HG02884 (cell line): ENCODE results near the gene NTSR2.

Source experiments
- ATAC-seq: cut with Tn5 transposase; IDR thresholded peaks from one replicate; pipeline ENCODE4 v1.9.1; 2021; ENCODE audit warnings: mild to moderate bottlenecking, moderate library complexity; ENCODE audit not compliant: unreplicated experiment

NTSR2 gene

DNA sequence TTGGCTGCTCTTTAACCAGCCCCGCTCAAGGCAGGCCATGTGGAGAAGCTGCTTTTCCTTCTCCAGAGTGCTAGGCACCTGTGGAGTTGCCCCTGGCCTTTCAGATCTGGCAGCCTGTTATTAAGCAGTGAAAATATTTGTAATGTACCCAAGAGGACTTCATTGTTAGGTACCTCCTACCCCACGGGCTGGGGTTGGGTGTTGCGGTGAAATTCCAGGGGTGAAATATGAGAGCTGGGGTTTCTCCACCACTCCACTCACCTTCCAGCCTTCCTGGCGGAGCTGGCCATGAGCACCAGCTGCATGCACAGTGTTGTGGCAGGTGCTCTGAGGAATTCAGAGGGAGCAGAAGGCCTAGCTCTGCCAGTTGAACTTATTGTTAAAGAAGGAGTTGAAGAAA is 39.1 kb downstream of the NTSR2 start:
- no peak for ATAC-seq

DNA sequence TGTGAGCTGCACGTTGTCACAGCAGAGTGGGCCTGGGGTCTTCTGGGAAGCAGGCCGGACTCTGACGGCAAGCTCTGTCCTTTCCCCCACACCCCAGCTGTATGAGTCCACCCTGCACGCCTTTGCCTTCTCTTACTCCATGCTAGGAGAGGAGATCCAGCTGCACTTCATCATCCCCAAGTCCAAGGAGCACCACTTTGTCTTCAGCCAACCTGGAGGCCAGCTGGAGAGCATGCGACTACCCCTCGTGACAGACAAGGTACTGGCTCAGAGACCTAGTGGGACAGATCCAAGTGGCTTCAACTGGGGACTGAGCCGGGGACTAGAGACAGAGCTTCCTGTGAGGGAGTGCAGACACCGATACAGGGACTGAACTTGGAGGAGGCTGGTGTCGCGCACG is 40.1 kb downstream of the NTSR2 start:
- no peak for ATAC-seq

DNA sequence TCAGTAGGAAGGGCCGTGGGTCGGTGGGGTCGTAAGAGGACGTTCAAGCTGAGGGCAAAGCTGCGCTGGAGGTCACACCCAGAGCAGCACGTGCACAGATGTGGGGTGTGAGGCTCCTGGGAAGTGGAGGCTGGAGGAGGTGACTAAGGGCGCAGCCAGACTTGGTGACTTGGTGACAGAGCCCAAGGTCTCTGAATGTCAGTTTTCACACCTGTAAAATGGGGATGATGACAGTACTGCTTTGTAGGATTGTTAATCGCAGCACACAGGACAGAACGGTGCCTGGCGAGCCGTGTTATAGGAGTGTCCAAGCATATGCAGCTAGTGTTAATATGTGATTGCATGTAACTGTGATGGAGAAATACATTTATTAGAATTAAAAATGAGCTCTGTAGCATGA is 40.8 kb downstream of the NTSR2 start:
- ATAC-seq = no peak

DNA sequence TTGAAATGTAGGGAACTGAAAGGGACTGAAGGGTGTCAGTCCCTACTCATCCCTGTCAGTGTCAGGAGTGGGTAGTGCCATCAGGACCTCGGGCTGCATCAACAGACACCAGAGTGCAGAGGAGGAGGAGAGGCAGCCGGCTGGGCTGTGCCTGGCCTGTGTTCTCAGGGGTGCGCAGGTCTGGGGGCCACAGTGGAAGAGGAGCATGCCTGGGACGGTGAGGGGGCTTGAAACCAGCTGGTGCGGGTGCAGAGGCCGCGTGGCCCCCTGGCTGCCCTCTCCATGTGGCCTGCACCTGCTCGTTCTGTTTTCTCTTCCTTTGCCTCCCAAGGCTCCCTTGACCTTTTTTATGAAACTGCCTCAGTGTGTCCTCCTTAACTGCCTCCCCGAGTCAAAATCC is 41.3 kb downstream of the NTSR2 start:
- no peak for ATAC-seq

DNA sequence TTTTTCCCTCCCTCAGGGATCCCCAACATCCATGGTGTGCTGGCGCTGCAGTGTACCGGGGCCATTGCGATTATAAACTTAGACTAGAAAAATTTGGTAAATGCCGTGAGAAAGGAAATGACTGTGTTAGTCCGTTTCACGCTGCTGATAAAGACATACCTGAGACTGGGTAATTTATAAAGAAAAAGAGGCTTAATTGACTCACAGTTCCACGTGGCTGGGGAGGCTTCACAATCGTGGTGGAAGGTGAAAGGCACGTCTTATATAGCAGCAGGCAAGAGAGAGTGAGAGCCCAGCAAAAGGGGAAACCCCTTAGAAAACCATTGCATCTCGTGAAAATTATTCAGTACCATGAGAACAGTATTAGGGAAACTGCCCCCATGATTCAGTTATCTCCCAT is 44.3 kb downstream of the NTSR2 start:
- ATAC-seq = no peak

DNA sequence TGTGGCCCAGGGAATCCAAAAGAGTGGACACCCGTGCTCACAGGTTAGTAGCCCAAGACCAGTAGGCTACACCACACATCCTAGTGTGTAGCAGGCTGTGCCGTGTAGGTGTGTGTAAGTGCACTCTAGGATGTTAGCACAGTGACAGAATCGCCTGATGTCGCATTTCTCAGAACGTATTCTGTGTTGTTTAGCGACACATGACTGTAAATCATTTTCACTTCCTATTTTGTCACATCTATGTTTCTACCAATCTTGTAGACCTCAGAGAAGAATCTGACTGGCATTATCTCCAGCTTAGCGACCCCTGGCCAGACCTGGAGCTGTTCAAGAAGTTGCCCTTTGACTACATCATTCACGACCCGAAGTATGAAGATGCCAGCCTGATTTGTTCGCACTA is 45.1 kb downstream of the NTSR2 start:
- ATAC-seq = no peak

DNA sequence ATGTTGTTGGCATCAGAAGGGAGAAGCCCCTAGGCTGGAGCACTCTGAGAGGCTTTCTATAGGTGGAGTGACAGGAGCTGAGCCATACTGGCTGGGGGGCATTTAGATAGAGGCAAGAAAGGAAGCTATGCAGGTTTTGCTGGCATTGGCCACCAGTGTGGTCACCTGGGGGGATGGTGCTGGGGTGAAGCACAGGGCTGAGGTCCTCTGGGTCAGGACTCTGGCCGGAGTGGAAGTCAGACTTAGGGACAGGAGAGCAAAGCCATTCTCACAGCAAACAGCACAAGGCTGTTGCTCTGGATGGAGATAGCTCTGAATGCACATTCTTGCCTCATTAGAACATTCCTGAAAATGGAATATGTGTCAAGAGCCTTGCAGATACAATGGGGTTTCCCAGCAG is 47.4 kb downstream of the NTSR2 start:
- ATAC-seq = no peak

DNA sequence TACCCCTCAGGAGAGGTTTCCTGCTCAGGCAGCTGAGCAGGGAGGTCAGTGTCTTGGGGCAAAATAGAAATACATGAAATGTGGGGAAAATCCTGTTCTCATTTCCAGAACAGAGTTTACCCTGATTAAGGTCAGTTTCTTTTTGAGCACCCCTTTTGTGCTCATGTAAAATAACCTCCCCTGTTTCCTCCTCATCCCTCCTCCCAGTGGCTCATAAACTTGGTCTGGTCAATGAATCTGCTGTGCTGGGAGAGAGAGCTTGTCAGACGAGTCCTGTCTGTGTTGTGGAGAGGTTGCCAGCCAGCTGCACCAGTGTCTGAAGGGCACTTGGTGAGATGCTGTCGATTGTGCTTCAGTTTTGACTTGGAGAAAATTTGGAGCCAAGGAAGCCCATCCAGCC is 48.6 kb downstream of the NTSR2 start:
- no peak for ATAC-seq

DNA sequence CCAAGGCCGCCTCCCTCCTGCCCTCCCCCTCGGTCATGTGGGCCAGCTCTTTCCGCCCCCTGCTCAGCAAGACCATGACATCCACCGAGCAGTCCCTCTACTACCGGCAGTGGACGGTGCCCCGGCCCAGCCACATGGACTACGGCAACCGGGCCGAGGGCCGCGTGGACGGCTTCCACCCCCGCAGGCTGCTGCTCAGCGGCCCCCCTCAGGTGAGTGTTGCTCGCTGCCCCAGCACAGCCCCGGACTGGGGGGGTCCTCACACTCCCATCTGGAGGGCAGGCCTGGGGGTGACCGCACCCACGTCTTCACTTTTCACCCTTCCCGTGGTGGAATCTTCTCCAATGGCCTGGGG is 51.3 kb downstream of the NTSR2 start:
- no peak for ATAC-seq

DNA sequence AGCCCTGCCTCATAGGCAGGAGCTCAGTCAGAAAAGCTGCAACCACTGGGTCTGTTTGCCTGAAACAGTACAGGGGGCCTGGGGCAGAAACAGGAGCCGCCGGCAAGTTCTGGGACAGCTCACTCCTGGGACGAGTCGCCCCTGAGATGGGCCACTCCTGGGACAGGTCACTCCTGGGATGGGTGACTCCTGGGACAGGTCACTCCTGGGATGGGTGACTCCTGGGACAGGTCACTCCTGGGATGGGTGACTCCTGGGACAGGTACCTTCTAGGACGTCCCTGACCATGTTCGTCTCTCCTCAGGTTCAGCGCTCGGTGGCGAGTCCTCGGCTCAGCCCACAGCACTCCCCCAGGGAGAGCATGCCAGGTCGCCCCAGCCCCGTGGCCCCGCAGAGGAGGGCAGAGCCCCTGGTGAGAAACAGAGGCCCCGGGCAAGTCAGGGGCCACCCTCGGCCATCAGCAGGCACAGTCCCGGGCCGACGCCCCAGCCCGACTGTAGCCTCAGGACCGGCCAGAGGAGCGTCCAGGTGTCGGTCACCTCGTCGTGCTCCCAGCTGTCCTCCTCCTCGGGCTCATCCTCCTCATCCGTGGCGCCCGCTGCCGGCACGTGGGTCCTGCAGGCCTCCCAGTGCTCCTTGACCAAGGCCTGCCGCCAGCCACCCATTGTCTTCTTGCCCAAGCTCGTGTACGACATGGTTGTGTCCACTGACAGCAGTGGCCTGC is 51.8 kb downstream of the NTSR2 start:
- ATAC-seq = no peak

DNA sequence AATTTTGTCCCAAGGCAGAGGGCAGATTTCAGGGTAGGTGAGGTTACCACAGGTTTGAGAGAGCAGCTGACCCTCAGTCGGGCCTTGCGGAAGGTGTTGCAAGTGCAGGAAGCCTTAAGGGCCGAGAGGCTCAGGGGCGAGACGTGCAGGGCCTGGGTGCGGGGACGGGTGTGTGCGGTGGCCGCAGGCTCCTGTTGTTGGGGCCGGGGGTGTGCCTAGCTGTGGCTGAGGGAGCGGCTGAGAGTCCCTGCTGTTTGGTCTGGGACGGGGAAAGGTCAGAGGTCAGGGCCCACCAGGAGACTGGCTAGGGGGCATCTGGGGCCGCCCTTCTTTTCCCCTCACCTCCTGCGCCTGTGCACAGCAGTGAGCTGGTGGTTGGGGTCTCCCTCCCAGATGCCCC is 52.5 kb downstream of the NTSR2 start:
- no peak for ATAC-seq

DNA sequence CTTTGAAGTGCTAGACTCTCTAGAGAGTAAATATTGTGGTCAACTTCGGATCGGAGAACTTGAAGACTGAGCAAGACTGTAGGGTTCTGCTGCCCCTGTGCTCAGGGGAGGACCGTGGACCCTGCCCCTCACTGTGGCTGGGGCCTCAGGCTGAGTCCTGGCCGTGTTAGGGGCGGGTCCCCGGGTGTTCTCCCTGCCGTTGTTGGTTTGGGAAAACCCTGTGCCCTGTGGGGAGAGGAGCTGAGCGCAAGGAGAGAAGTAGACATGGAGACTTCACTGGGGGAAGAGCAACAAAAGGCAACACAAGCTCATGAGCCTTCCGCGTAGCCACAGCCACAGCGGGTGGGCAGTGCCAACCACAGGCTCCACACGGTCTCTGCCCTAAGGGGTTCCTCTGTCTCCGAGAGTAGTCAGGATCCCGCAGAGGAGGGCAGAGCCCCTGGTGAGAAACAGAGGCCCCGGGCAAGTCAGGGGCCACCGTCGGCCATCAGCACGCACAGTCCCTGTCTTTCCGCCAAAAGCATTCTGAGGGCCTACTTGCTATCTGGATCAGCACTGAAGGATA is 53.1 kb downstream of the NTSR2 start:
- no peak for ATAC-seq

DNA sequence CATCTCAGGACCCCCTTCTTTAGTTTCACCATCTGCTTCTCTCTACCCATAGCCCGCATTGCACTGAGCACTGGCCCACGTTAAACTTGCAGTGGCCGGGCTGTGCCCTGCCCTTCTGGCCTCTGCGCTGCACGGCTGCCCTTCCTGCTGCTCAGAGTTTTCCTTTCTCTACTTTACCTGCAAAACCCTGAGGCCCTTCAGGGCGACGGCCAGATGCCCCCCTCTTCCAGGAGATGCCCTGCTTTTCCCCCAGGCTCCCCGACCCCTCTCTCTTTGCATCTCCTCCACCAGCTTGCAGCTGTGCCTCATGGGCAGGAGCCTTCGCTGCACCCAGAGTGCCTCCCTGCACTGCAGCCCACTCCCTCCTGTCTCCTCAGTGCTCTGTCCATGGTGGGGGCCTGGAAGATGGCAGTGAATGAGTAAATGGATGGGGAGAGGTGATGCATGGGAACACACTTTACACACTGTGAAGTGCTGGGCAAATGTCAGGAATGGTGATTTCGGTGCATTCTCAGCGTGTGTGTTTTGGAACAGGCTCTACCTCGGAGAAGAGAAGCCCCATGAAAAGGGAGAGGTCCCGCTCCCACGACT is 53.8 kb downstream of the NTSR2 start:
- ATAC-seq = no peak

DNA sequence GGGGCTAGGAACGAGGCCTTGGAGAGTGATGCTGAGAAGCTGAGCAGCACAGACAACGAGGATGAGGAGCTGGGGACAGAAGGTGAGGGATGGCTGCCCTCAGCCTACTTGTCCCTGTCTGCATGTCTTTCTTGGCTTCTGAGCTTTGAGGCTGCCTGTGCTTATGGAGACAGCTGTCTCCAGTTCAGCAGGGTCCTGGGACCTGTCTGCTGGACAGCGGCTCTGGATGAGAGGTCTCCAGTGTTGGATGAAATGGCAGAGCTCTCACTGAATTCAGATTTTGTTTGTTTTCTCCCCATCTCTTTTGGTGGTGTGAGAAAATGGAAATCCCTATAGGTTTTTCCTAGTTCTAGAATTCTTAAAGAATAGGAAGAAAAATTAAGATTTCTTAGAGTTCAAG is 54.8 kb downstream of the NTSR2 start:
- no peak for ATAC-seq

DNA sequence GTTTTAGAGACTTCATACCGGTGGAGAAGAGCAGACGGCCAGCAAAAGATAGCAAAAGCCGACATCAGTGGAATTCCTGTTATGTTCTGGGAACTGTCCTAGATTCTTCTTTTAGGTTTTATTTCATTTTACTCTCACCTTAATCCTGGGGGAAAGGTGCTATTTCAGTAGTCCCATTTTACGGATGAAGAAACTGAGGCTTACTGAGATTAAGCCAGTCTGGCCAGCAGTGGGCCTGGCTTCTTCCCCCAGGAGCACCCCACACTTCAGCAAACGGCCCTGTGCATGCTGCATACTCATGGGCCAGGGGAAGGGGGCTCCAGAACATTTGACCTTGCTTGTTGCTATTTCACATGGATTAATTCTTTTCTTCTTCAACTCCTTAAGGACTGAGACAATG is 56.7 kb downstream of the NTSR2 start:
- no peak for ATAC-seq

DNA sequence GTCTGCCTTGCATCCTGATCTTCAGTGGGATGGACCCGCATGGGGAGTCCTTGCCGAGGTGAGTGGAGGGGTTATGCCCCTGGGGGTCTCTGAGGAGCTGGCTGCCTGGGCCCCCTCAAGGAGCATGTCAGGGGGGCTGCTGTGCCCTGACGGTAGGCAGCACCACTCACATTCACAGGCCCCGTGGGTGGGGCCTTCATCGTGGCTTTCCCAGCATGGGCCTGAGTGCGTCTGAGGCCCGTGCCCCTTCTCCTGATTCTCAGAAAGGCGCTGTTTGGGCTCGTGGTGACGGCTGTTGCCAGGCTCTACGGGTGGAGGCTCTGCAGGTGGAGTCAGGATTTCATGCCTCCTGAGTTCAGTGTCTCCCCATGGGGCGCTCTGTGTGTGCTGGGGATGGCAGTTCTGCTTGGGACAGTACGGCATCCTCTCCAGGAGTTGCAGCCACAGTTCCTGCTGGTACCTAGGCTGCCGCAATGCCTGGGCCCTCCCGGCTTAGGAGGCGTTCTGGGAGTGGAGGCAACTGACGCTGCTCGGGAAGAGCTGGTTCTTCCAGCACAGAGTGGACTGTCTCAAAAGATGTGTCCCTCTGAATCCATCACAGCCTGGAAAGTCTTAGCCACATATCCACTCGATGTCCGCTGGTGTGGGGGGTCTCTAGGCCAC is 57.3 kb downstream of the NTSR2 start:
- ATAC-seq = no peak

DNA sequence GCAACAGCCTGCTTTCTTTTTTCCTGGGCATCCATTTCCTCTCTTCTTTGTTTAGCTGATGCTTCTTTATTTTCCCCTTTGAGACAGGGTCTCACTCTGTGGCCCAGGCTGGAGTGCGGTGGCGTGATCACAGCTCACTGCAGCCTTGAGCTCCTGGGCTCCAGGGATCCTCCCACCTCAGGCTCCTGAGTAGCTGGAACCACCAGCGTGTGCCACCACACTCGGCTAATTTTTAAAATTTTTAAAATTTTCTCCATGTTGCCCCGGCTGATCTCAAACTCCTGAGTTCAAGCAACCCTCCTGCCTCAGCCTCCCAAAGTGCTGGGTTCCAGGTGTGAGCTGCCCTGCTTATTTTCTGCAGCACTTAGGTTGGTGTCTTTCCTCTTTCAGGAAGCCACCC is 58.7 kb downstream of the NTSR2 start:
- ATAC-seq = no peak

DNA sequence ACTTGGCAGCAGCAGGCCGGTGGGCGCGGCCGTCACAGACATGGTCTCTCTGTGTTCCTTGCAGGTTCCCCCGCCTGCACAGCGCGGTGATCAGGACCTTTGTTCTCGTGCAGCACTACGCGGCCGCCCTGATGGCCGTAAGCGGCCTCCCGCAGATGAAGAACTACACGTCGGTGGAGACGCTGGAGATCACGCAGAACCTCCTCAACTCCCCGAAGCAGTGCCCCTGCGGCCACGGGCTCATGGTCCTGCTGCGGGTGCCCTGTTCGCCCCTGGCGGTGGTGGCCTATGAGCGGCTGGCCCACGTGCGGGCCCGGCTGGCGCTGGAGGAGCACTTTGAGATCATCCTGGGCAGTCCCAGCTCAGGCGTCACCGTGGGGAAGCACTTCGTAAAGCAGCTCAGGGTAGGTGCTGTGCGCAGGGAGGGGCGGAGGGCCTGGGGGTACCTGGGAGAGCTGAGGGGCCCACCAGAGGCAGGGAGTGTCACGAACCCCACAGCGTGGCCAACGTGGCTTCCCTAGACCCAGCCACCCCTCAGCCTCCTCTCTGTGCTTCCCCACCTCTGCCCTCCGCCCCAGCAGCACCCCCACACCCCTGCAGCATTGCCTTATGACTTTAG is 59.3 kb downstream of the NTSR2 start:
- no peak for ATAC-seq
